ENCODE data around the gene PLOD1. TPM values are rescaled to one million over a fixed set of nuclear protein-coding genes. Genes with fewer than 3 reads are reported as not detected.

Gene PLOD1
- total and polyA plus RNA-seq, 10 of the 15 experiments (the other 5 are each of a cell fraction or from before 2014, with no cell fraction given): 10.6 to 42.6 (median 29.3) TPM

DNA sequence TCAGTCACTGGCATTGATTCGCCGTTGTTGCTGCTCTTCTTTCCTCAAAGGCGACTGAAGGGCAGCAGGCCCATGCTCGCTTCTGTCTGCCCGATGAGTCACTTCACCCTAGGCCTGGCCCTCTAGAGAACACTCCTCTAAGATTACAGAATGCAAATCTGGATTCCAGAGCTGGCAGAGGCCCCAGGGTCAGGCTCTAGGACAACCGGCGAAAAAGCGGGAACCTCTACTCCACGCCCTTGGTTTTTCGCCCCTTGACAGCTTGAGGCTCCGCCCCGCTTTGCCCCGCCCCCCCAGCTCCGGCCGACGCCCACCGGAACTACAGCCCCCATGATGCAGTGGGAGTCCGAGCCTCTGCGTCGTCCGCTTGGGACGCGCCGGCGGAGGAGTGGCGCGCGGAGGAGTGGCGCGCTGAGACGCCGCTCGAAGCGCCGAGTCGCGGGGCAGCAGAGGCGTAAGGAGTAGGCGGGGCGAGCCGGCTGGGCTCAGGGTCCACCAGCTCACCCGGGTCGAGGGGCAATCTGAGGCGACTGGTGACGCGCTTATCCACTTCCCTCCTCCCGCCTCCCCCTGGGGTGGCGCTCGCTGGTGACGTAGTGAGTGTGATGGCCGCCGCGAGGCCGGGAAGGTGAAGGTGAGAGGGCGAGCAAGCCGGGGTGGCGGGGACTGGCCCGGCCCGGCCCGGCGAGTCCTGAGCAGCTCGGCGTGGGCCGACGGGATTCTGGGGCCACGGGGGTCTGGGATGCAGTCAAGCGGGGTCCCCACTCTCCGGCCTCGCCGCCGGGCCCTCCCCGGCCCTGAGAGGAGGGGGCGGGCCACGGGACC, 45.5 kb downstream of the PLOD1 start, which contains the start of gene MFN2 (continued):
- TF ChIP-seq, protein P1, sequence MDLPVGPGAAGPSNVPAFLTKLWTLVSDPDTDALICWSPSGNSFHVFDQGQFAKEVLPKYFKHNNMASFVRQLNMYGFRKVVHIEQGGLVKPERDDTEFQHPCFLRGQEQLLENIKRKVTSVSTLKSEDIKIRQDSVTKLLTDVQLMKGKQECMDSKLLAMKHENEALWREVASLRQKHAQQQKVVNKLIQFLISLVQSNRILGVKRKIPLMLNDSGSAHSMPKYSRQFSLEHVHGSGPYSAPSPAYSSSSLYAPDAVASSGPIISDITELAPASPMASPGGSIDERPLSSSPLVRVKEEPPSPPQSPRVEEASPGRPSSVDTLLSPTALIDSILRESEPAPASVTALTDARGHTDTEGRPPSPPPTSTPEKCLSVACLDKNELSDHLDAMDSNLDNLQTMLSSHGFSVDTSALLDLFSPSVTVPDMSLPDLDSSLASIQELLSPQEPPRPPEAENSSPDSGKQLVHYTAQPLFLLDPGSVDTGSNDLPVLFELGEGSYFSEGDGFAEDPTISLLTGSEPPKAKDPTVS (IDR thresholded peaks at IDR 0.05; ENCODE audit: low read depth, low read length): no peak
- TF ChIP-seq, protein P2, sequence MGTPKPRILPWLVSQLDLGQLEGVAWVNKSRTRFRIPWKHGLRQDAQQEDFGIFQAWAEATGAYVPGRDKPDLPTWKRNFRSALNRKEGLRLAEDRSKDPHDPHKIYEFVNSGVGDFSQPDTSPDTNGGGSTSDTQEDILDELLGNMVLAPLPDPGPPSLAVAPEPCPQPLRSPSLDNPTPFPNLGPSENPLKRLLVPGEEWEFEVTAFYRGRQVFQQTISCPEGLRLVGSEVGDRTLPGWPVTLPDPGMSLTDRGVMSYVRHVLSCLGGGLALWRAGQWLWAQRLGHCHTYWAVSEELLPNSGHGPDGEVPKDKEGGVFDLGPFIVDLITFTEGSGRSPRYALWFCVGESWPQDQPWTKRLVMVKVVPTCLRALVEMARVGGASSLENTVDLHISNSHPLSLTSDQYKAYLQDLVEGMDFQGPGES (IDR thresholded peaks at IDR 0.05): peak; percentile 58; the same call in 1 of the 2 replicates
- TF ChIP-seq IKZF2 (IDR thresholded peaks at IDR 0.05) (no peak), SIX5 (IDR thresholded peaks at IDR 0.05; ENCODE audit: low read depth, low read length, severe bottlenecking) (peak; percentile 78), STAT3 (IDR thresholded peaks at IDR 0.05; ENCODE audit: low read depth, low read length) (no peak), RB1 (IDR thresholded peaks at IDR 0.05; ENCODE audit: borderline replicate concordance) (peak; percentile 85; the same call in 1 of the 2 replicates), SREBF1 (IDR thresholded peaks at IDR 0.05; ENCODE audit: low read length) (0 out of 2 replicates have a peak, but pooled peaks have one; percentile 22), ASH2L (IDR thresholded peaks at IDR 0.05; ENCODE audit: borderline replicate concordance, low read depth) (peak; percentile 56; the same call in 1 of the 2 replicates), POLR2AphosphoS5 (IDR thresholded peaks at IDR 0.05; ENCODE audit: low read length) (peak; percentile 70; the same call in 1 of the 2 replicates), TARDBP (IDR thresholded peaks at IDR 0.05; ENCODE audit: borderline replicate concordance) (peak; percentile 73; the same call in 1 of the 2 replicates), KDM1A (IDR thresholded peaks at IDR 0.05; ENCODE audit: borderline replicate concordance) (no peak), PML (IDR thresholded peaks at IDR 0.05; ENCODE audit: low read length) (no peak), CBX3 (IDR thresholded peaks at IDR 0.05; ENCODE audit: borderline replicate concordance, low read depth) (no peak), JUND (IDR thresholded peaks at IDR 0.05; ENCODE audit: low read depth, low read length) (0 out of 2 replicates have a peak, but pooled peaks have one; percentile 37), SUZ12 (IDR thresholded peaks at IDR 0.05; ENCODE audit: unreplicated experiment) (no peak)
- TF ChIP-seq, protein P3, sequence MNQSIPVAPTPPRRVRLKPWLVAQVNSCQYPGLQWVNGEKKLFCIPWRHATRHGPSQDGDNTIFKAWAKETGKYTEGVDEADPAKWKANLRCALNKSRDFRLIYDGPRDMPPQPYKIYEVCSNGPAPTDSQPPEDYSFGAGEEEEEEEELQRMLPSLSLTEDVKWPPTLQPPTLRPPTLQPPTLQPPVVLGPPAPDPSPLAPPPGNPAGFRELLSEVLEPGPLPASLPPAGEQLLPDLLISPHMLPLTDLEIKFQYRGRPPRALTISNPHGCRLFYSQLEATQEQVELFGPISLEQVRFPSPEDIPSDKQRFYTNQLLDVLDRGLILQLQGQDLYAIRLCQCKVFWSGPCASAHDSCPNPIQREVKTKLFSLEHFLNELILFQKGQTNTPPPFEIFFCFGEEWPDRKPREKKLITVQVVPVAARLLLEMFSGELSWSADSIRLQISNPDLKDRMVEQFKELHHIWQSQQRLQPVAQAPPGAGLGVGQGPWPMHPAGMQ (IDR thresholded peaks at IDR 0.05; ENCODE audit: borderline replicate concordance): no peak
- TF ChIP-seq, protein P4, sequence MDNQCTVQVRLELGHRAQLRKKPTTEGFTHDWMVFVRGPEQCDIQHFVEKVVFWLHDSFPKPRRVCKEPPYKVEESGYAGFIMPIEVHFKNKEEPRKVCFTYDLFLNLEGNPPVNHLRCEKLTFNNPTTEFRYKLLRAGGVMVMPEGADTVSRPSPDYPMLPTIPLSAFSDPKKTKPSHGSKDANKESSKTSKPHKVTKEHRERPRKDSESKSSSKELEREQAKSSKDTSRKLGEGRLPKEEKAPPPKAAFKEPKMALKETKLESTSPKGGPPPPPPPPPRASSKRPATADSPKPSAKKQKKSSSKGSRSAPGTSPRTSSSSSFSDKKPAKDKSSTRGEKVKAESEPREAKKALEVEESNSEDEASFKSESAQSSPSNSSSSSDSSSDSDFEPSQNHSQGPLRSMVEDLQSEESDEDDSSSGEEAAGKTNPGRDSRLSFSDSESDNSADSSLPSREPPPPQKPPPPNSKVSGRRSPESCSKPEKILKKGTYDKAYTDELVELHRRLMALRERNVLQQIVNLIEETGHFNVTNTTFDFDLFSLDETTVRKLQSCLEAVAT (IDR thresholded peaks at IDR 0.05): no peak
- TF ChIP-seq, protein P5, sequence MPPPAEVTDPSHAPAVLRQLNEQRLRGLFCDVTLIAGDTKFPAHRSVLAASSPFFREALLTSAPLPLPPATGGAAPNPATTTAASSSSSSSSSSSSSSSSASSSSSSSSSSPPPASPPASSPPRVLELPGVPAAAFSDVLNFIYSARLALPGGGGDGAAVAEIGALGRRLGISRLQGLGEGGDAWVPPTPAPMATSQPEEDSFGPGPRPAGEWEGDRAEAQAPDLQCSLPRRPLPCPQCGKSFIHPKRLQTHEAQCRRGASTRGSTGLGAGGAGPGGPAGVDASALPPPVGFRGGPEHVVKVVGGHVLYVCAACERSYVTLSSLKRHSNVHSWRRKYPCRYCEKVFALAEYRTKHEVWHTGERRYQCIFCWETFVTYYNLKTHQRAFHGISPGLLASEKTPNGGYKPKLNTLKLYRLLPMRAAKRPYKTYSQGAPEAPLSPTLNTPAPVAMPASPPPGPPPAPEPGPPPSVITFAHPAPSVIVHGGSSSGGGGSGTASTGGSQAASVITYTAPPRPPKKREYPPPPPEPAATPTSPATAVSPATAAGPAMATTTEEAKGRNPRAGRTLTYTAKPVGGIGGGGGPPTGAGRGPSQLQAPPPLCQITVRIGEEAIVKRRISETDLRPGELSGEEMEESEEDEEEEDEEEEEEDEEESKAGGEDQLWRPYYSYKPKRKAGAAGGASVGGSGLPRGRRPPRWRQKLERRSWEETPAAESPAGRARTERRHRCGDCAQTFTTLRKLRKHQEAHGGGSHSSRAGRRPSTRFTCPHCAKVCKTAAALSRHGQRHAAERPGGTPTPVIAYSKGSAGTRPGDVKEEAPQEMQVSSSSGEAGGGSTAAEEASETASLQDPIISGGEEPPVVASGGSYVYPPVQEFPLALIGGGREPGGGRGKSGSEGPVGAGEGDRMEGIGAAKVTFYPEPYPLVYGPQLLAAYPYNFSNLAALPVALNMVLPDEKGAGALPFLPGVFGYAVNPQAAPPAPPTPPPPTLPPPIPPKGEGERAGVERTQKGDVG (CRISPR knock-in tag; IDR thresholded peaks at IDR 0.05): no peak

All from GM12878 (cell line).